Uterus (tissue), 4 donors: ENCODE measurements around the gene KHSRP. TPM values are rescaled to one million over a fixed set of nuclear protein-coding genes. Genes with fewer than 3 reads are reported as not detected.

Source experiments
- microRNA-seq: library from miRNA; unstranded; fragments of <30 nt; microRNA quantifications from one replicate; pipeline ENCODE4, GENCODE V29; 2016; ENCODE audit warnings: borderline microRNAs expressed, borderline replicate concordance
- small RNA-seq: library from RNA; depleted of rRNA; stranded (forward); fragments of <200 nt; gene quantifications from one replicate; pipeline ENCODE3, GENCODE V24; 2016
- total RNA-seq, 4 donors: library from RNA; depleted of rRNA in 3 of 4; stranded (reverse); fragments of >200 nt in 3 of 4; gene quantifications; one replicate each; pipeline versions ENCODE4 v1.1.0 to v1.2.4, GENCODE V29; 2014 to 2023
- donor health status: DM: yes; HTN: yes; CAD: no.

KHSRP gene
- total RNA-seq, 4 donors from 2014 or later = 23.5 to 259 (median 66.5) TPM

Small RNA genes within 50 kb of the gene (microRNA-seq; reads per million reads assigned to microRNA genes)
- gene MIR3940 (2.0 reads per million), gene MIR6790 (not detected), gene MIR6885 (not detected)

Small RNA genes within 50 kb of the gene (small RNA-seq; reads per million reads assigned to genes)
- not detected for gene MIR6790
- not detected for gene MIR6885

Other genes starting within 250 kb of the KHSRP start
- gene MLLT1, start 144.8 kb downstream of the KHSRP start, total RNA-seq = 100 to 1,000 TPM in 1 of 4 donors, 10 to 100 TPM in 2, 1 to 10 TPM in 1; 5.9 to 103 (median 13.3) TPM
- gene ACER1, start 91.2 kb downstream of the KHSRP start, total RNA-seq = under 1 TPM in 1 of 4 donors, not detected in 3; 0.61 TPM
- gene CLPP, start 63.3 kb downstream of the KHSRP start, total RNA-seq = 10 to 100 TPM; 23.9 to 99.7 (median 52.1) TPM
- gene ALKBH7, start 52.0 kb downstream of the KHSRP start, total RNA-seq = 10 to 100 TPM; 17.4 to 84.8 (median 42.7) TPM
- gene PSPN, start 48.9 kb downstream of the KHSRP start, total RNA-seq = 1 to 10 TPM in 2 of 4 donors, under 1 TPM in 1, not detected in 1; 0.26 to 2.2 (median 1.8) TPM
- gene GTF2F1, start 31.6 kb downstream of the KHSRP start, total RNA-seq = 10 to 100 TPM; 38.2 to 82.2 (median 61.8) TPM
- gene SLC25A41, start 9.0 kb upstream of the KHSRP start, total RNA-seq = under 1 TPM in 1 of 4 donors, not detected in 3; 0.52 TPM
- gene SLC25A23, start 35.0 kb upstream of the KHSRP start, total RNA-seq = 10 to 100 TPM; 13.8 to 69.1 (median 36.5) TPM
- 10 to 100 TPM in 1 of 4 donors, not detected in 3; 10.2 TPM for gene CRB3, start 39.5 kb upstream of the KHSRP start, total RNA-seq
- gene DENND1C, start 57.0 kb upstream of the KHSRP start, total RNA-seq = 1 to 10 TPM in 2 of 4 donors, not detected in 2; 1.4 to 2.1 TPM
- 1 to 10 TPM in 2 of 4 donors, not detected in 2; 2.3 to 4.4 TPM for gene TUBB4A, start 77.5 kb upstream of the KHSRP start, total RNA-seq
- under 1 TPM in 1 of 4 donors, not detected in 3; 0.28 TPM for gene TNFSF9, start 106.2 kb upstream of the KHSRP start, total RNA-seq
- 1 to 10 TPM in 1 of 4 donors, not detected in 3; 1.2 TPM for gene CD70, start 166.3 kb upstream of the KHSRP start, total RNA-seq
- gene TNFSF14, start 245.3 kb upstream of the KHSRP start, total RNA-seq = 1 to 10 TPM in 1 of 4 donors, under 1 TPM in 2, not detected in 1; 0.28 to 3.1 (median 0.59) TPM